DMS 273 (cell line): ENCODE data around the gene FAM193B.

ENCODE experiments used
- DNase-seq: peaks from one replicate; lab custom pipeline; 2025; ENCODE audit not compliant: unreplicated experiment; lab: John Stamatoyannopoulos, UW

FAM193B gene

GRCh38 chr5:177472460-177473442, 81.6 kb downstream of the FAM193B start:
- peak; percentile 79 for DNase-seq

GRCh38 chr5:177471610-177472356, 82.6 kb downstream of the FAM193B start:
- no peak for DNase-seq

- DNase-seq: no peak
These were observed 83.4 kb downstream of the FAM193B start for GRCh38 chr5:177470759-177471536.
